ENCODE data around the gene MON2.
"Not testable (repeated sequence)": the region's sequence is repeated elsewhere in the genome, so short reads cannot be mapped to it uniquely, and the experiment has no call there.

The MON2 gene

DNA sequence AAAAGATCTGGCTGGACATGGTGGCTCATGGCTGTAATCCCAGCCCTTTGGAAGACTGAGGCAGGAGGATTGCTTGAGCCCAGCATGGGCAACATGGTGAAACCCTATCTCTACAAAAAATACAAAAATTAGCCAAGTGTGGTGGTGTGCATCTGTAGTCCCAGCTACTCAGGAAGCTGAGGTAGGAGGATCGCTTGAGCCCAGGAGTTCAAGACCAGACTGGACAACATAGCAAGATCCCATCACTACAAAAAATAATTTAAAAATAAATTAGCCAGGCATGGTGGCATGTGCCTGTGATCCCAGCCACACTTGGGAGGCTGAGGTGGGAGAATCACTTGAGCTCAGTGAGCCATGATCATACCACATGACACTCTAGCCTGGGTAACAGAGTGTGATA, 92.7 kb downstream of the MON2 start:
- DNase-seq = not testable (repeated sequence)

DNA sequence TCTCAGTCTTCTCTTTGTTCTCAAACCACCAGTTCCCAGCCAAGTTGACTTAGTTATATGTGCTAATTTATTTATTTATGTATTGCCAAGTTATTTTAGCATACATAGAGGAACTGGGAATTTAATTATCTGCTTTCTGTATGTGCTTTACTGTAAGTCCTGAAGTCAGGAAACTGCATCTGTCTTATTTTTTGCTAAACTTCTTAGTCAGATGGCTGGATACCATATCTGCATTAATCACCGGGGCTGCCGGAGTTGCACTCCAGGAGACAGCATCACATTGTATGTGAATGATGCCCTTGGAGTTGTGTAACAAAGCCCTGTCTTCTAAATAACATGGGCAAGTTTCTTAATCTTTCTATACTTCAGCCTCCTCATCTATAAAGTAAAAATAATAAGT, 96.2 kb downstream of the MON2 start:
- no peak for DNase-seq

- DNase-seq = no peak
Observed at GRCh38 chr12:62575036-62575435, 108.4 kb downstream of the MON2 start.

DNA sequence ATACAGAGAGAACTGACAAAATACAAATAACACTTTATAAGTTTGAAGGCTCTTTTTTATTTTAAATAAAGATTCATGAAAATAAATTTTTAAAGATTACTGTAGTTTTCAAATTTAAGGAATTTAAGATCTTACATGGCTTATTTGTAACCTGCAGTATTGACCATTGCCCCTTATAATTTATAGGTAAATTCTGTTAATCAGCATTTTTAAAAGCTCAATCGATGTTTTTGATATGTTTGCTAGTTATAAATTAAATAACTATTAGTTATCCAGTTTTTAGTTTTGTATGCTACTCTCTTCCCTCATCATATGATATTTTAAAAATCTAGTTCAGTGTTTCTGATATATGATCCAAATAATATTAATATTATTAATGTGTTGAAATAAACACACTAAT, 109.9 kb downstream of the MON2 start:
- no peak for DNase-seq

DNA sequence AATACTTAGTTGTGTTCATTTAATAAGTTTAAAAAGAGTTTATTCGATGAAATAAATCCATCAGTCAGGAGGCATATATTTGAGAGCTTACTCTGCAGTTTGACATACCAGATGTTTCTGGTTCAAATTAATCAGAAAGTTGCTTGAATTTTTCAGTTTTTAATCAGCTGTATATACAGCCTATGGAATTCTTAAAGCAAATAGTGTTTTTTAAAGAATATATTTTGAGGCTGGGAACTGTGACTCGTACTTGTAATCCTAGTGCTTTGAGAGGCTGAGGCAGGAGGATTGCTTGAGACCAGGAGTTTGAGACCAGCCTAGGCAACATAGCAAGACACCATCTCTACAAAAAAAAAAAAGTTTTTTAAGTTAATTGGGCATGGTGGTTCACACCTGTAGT, 112.1 kb downstream of the MON2 start:
- DNase-seq = no peak

- no peak for DNase-seq
Observed at GRCh38 chr12:62581288-62582064, 114.8 kb downstream of the MON2 start.

DNA sequence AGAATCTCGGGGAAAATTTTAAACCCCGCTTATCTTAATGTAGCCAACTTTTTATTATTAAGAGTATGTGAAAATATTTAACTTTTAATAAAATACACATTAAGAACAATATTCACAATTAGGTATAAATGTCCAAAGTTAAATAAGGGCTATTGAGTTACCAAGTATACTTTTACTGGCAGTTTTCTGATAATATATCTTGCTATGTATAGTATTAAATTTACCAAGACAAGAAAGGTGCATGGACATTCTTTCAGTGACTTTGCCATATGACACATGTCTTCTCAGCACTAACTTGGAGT, 115.4 kb downstream of the MON2 start:
- DNase-seq = no peak

DNA sequence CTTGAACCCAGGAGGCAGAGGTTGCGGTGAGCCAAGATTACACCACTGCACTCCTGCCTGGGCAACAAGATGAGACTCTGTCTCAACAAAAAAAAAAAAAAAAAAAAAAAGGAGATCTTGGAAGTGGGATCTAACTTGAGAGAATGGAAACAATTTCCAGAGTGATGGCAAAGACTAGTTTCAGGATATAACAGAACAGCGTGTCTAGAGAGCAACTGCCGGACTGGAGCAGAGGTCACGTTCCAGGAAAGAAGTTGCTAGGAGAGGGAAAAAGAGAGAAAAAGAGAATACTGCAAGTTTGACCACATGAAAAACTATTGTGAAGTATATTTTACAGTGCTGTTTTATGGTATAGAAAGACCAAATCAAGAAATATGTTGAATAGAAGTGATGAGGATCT, 118.0 kb downstream of the MON2 start:
- no peak for DNase-seq

DNA sequence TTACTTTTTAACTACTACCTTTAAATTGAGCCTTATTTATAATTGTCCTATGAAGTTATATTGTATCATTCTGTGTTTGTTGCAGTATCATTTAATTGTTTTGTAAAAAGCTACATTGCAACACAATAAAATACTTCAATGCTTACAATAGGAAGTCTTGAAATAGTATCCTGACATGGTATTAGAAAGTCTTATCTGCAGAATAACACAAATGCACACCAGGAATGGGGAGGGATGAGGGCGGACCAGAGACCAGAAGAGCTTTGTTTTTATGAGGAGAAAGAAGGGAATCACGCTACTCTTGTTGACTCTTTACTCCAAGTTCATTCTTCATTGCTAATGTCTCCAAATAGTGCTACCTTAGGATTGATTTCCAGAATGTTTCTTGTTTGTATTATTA, 120.2 kb downstream of the MON2 start:
- DNase-seq = no peak

- no peak for DNase-seq
Observed at GRCh38 chr12:62588916-62589315, 122.3 kb downstream of the MON2 start.

DNA sequence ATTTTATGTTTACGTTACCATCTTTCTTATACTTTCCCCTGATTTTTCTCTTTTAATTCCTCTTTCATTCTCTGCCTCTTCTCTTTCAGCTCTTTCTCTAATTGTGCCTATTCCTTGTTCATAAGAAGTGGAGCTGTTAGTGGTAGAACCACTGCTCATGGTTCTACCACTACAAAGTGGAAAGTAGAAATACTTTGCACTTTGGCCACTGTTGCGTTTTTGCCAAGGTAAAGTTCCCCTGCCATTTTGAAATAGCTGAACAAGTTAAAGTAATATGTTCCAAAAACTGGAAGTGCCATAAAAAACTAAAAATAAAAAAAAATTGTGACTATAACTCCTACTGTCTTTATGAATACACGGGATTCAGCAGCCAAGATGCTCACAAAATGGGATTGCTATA, 130.6 kb downstream of the MON2 start:
- DNase-seq = no peak

DNA sequence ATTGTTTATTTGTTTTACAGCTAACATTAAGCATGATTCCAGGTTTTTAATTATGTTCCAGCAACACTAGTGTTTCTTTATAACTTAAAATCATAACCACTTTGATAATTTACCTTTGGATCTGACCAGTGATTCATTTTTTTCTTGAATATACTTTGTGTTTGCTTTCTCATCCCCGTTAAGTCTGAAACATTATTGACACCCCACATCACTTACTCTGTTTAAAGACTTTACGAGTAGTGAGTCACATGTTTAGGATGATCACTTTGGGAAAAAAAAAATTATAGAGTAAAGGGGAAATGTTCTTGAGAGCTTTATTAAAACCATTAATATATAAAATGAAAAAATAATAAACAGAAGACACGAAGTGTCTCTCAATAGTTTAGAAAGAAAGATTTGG, 132.2 kb downstream of the MON2 start:
- DNase-seq = no peak

DNA sequence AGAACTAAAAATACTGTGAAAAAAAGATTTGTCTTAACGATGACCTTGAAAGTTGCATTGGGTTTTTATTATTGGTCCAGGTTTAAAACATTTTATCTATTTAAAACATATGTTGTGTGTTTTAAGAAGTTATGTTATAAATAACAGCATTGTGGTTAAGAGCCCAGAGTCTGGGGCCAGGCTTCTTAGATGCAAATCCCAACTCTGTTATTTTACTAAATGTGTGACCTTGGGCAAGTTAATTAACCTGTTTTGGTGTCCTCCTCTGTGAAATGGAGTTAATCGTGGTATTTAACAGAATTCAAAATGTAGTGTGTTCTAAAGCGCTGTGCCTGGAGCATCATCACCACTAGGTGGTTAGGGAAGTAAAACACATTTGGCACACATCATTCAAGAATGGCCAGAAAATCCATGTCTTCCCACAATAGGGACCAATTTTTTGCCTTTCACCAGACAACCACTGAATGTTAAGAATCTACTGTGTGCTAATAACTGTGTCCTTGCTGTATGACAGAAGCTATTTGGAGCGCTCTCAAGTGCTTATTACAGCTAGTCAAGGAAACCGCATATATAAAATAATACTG, 133.3 kb downstream of the MON2 start:
- DNase-seq = no peak

DNA sequence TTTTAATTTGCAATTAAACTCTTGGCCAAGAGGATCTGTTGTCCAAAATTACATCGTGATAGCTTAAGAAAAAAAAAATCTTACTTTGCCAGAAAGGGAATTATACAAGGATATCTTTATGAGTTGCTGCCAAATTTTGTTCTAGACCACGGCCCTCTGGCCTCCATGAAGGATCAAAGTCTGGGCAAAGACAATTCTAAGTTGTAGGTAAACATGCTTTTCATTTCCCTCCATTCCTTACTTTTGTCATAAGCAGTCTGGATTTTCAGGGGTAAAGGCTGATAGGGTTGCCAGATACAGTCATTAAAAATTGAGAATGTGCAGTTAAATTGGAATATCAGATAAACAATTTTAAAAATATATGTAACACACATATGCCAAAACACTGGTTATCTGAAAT, 135.1 kb downstream of the MON2 start:
- no peak for DNase-seq

- DNase-seq = peak; percentile 85
Observed at GRCh38 chr12:62602255-62603060, 135.8 kb downstream of the MON2 start.

- DNase-seq = peak; percentile 74
Observed at GRCh38 chr12:62603061-62603810, 136.6 kb downstream of the MON2 start.

- DNase-seq = no peak
Observed at GRCh38 chr12:62603811-62604098, 137.1 kb downstream of the MON2 start.

DNA sequence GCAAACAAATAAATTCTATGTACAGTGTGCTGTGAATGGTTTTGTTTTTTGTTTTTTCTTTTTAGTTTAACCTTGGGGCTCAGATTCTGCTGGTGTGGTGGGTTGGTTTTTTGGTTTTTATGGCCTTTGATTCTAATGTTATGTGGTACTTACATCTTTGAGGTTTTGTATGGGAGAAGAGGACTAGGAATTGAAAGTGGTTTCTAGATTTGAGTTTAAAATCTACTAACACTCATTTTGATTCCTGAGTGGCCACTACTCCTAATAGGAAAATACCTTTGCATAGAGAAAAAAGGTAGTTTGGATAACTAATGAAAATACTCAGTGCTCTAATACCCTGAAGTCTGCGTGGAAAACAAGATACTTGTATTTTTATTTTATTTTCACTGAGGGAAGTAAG, 137.7 kb downstream of the MON2 start:
- no peak for DNase-seq

DNA sequence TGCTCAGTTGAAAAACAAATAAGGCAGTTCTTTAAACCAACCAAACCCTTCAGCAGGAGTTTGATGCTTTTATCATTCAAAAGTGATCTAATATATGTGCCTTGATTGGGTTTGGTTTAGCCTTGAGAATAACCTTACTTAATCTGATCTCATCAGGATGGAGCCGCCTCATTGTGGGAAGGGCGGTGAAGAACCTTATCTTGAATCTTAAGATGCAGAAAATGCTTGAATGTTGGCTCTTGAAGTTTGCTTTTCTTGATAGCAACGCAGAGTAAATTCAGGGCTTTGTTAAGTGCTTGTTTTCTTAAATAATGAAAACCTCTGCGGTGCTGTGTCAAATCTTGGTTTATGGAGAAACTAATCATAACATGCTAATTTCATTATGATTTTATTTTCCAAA, 138.2 kb downstream of the MON2 start:
- DNase-seq = no peak

- DNase-seq = no peak
Observed at GRCh38 chr12:62605981-62606380, 139.4 kb downstream of the MON2 start.

DNA sequence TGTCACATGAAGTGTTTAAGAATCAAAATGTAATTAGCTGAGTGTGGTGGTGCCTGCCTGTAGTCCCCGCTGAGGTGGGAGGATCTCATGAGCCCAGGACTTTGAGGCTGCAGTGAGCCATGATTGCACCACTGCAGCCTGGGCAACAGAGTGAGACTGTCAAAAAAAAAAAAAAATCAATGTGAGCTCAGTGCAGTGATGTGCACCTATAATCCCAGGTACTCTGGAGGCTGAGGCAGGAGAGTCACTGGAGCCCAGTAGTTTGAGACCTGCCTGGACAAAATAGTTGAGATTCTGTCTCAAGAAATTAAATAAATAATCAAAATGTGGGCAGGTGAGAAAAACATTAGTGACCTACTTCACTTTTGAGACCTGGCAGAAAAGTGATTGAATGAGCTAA, 140.0 kb downstream of the MON2 start:
- DNase-seq = no peak

GRCh38 chr12:62613081-62613480, 146.5 kb downstream of the MON2 start:
- no peak for DNase-seq

DNA sequence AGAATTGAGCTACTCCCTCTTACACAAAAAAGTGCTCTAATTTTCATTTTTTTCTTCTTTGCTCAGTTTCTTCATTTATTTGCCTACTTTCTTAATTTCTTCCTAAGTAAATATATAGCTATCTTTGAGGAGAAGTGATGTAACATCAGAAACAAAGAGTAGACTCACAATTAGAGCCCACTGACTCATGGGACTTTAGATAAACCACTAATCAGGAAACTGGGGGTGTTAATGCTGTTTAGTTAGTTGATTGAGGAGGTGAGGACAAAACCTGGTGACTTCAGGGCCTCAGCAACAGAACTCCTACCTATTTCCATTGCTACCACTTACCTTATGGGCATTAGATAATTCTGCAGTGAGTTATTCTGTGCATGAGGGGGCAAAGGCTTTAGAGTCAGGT, 151.7 kb downstream of the MON2 start:
- no peak for DNase-seq

DNA sequence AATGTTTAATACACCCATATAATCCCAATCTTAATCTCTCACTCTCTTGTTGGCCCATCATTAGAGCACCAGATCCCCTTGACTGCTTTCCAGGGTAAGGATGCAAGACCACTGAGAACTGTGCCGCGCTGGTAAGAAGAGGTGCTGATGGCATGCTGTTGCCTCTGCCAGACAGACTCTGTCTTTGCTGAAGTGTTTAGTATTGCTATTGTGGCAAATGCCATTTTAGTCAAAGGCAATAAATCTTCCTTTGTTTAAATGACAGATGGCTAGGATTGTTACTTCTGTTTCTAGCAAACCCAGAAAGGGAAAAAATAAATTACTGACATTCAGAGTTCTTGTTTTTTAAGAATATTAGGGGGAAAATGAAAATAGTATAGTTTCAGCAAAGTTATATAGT, 152.3 kb downstream of the MON2 start:
- DNase-seq = no peak
